Measurements from ENCODE around the gene BLOC1S5. TPM values are rescaled to one million over a fixed set of nuclear protein-coding genes. Genes with fewer than 3 reads are reported as not detected.

The BLOC1S5 gene
- total RNA-seq, 1 donor from 2014 or later = 19.7 TPM

- Mint-ChIP-seq H3K27ac (peak overlapping the region; percentile 51), H3K27me3 (ENCODE audit: low read depth) (no peaks in the 10 kb centered on the region), H3K9me3 (no peaks in the 10 kb centered on the region), H3K4me3 (no peak overlapping the region), H3K36me3 (no peaks in the 10 kb centered on the region), H3K4me1 (peaks cover 29% of the 10 kb centered on the region)
- no peak for DNase-seq (ENCODE audit: low spot score in 2 of 2, unreplicated experiment in 2 of 2)
- TF ChIP-seq CTCF (IDR thresholded peaks at IDR 0.05; ENCODE audit: unreplicated experiment) = no peak
Observed at GRCh38 chr6:8069631-8070284, 5.6 kb upstream of the BLOC1S5 start.

GRCh38 chr6:8069151-8069550 lies 5.0 kb upstream of the BLOC1S5 start:
- Mint-ChIP-seq H3K27me3 (ENCODE audit: low read depth) (no peaks in the 10 kb centered on the region), H3K27ac (peak overlapping the region; percentile 73), H3K4me3 (no peak overlapping the region), H3K36me3 (no peaks in the 10 kb centered on the region), H3K9me3 (no peaks in the 10 kb centered on the region), H3K4me1 (peaks cover 33% of the 10 kb centered on the region)
- DNase-seq (ENCODE audit: low spot score in 2 of 2, unreplicated experiment in 2 of 2) = no peak
- no peak for TF ChIP-seq CTCF (IDR thresholded peaks at IDR 0.05; ENCODE audit: unreplicated experiment)

- Mint-ChIP-seq H3K27me3 (ENCODE audit: low read depth) (no peaks in the 10 kb centered on the region), H3K27ac (no peak overlapping the region), H3K4me1 (peaks cover 40% of the 10 kb centered on the region), H3K4me3 (no peak overlapping the region), H3K9me3 (no peaks in the 10 kb centered on the region), H3K36me3 (peaks cover 3% of the 10 kb centered on the region)
- DNase-seq (ENCODE audit: low spot score in 2 of 2, unreplicated experiment in 2 of 2) = no peak
- TF ChIP-seq CTCF (IDR thresholded peaks at IDR 0.05; ENCODE audit: unreplicated experiment) = no peak
Observed at GRCh38 chr6:8066108-8066507, 1.9 kb upstream of the BLOC1S5 start.

- Mint-ChIP-seq H3K4me3 (no peak overlapping the region), H3K27me3 (ENCODE audit: low read depth) (no peaks in the 10 kb centered on the region), H3K4me1 (peaks cover 35% of the 10 kb centered on the region), H3K27ac (no peak overlapping the region), H3K36me3 (peaks cover 3% of the 10 kb centered on the region), H3K9me3 (no peaks in the 10 kb centered on the region)
- no peak for TF ChIP-seq CTCF (IDR thresholded peaks at IDR 0.05; ENCODE audit: unreplicated experiment)
- no peak for DNase-seq (ENCODE audit: low spot score in 2 of 2, unreplicated experiment in 2 of 2)
Observed at GRCh38 chr6:8065519-8065911, 1.3 kb upstream of the BLOC1S5 start.

- H3K9me3 Mint-ChIP-seq = no peaks in the 10 kb centered on the region
- no peak for DNase-seq (ENCODE audit: low spot score in 2 of 2, unreplicated experiment in 2 of 2)
Observed at GRCh38 chr6:8064638-8065518, 689 bp upstream of the BLOC1S5 start.

More at GRCh38 chr6:8064638-8065518, 689 bp upstream of the BLOC1S5 start:
- Mint-ChIP-seq H3K27me3 (ENCODE audit: low read depth) (no peaks in the 10 kb centered on the region), H3K36me3 (peaks cover 8% of the 10 kb centered on the region), H3K4me1 (peaks cover 29% of the 10 kb centered on the region), H3K4me3 (peak overlapping the region; percentile 94), H3K27ac (peak overlapping the region; percentile 96)
- no peak for TF ChIP-seq CTCF (IDR thresholded peaks at IDR 0.05; ENCODE audit: unreplicated experiment)
